SK-N-SH (cell line): Measurements from ENCODE around the gene EHD2. TPM values are rescaled to one million over a fixed set of nuclear protein-coding genes. Genes with fewer than 3 reads are reported as not detected.
"Not testable (repeated sequence)": the region's sequence is repeated elsewhere in the genome, so short reads cannot be mapped to it uniquely, and the experiment has no call there.

ENCODE experiments used
- CTCF ChIA-PET: fragments of 300-600, 350-600 bp; formaldehyde crosslinking; extraction: SDS; loops from one replicate; lab custom pipeline; 2021; lab: Yijun Ruan, JAX
- POLR2A ChIA-PET: fragments of 350-600 bp; sonication (Branson Sonifier 250); formaldehyde crosslinking; extraction: SDS; loops from one replicate; lab custom pipeline; 2020; ENCODE audit warnings: antibody characterized with exemption, inconsistent platforms; lab: Yijun Ruan, JAX
- DNase-seq: peaks from one replicate; pipeline ENCODE4 v3.0.0; 2012
- H2AFZ ChIP-seq: fragments of 200-600 bp; sonication (generic); 2 replicates; pipeline ENCODE4 v1.8.1; 2016; ENCODE audit warnings: antibody characterized with exemption, mild to moderate bottlenecking, low read depth
- H3F3A ChIP-seq: fragments of 200-600 bp; sonication (generic); replicated peaks from 2 replicates; pipeline ENCODE3; 2016; ENCODE audit warnings: antibody characterized with exemption, mild to moderate bottlenecking; ENCODE audit not compliant: insufficient read depth
- H3K27ac ChIP-seq, 2 experiments: fragments of 200-500 bp in 1 of 2; fragments of 200-600 bp in 1 of 2; sonication (Bioruptor generic) in 1 of 2; sonication (generic), shearing (Covaris generic) in 1 of 2; 2 replicates each; pipeline versions ENCODE4 v1.5.1 to v1.6.1; 2014 to 2016; ENCODE audit warnings: low read depth in 2 of 2, inconsistent platforms in 1 of 2, low read length in 1 of 2, mild to moderate bottlenecking in 1 of 2, mixed read lengths in 1 of 2
- H3K27me3 ChIP-seq: fragments of 200-600 bp; sonication (generic), shearing (Covaris generic); 2 replicates; pipeline ENCODE4 v1.6.1; 2016; ENCODE audit warnings: mixed run types; ENCODE audit not compliant: insufficient read depth
- H3K36me3 ChIP-seq, 2 experiments: fragments of 200-500 bp in 1 of 2; fragments of 200-600 bp in 1 of 2; sonication (Bioruptor generic) in 1 of 2; sonication (generic) in 1 of 2; replicated peaks in 1 of 2; 2 replicates each; pipeline versions ENCODE3 to v1.5.1; 2014 to 2016; ENCODE audit warnings: low read length in 1 of 2, mild to moderate bottlenecking in 1 of 2; ENCODE audit not compliant: insufficient read depth in 2 of 2, control insufficient read depth in 1 of 2
- H3K4me1 ChIP-seq, 2 experiments: fragments of 200-500 bp in 1 of 2; fragments of 200-600 bp in 1 of 2; sonication (Bioruptor generic) in 1 of 2; sonication (generic), shearing (Covaris generic) in 1 of 2; 2 replicates each; pipeline versions ENCODE4 v1.5.1 to v1.6.1; 2014 to 2016; ENCODE audit warnings: low read depth in 1 of 2, low read length in 1 of 2, mixed run types in 1 of 2; ENCODE audit not compliant: insufficient read depth in 2 of 2, control insufficient read depth in 1 of 2
- H3K4me2 ChIP-seq: fragments of 200-600 bp; sonication (generic), shearing (Covaris generic); 2 replicates; pipeline ENCODE4 v1.6.1; 2017; ENCODE audit warnings: mixed run types
- H3K4me3 ChIP-seq, 2 experiments: fragments of 200-500 bp in 1 of 2; fragments of 200-600 bp in 1 of 2; sonication (Bioruptor generic) in 1 of 2; sonication (generic), shearing (Covaris generic) in 1 of 2; 2 replicates each; pipeline versions ENCODE4 v1.5.1 to v1.8.1; 2014 to 2016; ENCODE audit warnings: low read depth in 2 of 2, inconsistent platforms in 1 of 2, low read length in 1 of 2, mild to moderate bottlenecking in 1 of 2, mixed read lengths in 1 of 2, moderate library complexity in 1 of 2
- H3K79me2 ChIP-seq: fragments of 200-600 bp; sonication (generic); 2 replicates; pipeline ENCODE4 v1.8.1; 2017; ENCODE audit warnings: mild to moderate bottlenecking; ENCODE audit not compliant: insufficient read depth
- H3K9ac ChIP-seq: fragments of 200-600 bp; sonication (generic); 2 replicates; pipeline ENCODE4 v1.6.1; 2017; ENCODE audit warnings: mixed run types
- H3K9me2 ChIP-seq: fragments of 200-600 bp; sonication (generic); 2 replicates; pipeline ENCODE4 v1.6.1; 2017; ENCODE audit warnings: mixed run types
- H3K9me3 ChIP-seq: fragments of 200-600 bp; sonication (generic); 2 replicates; pipeline ENCODE4 v1.6.1; 2017; ENCODE audit warnings: mixed run types, mild to moderate bottlenecking, moderate library complexity
- H4K20me1 ChIP-seq: fragments of 200-600 bp; sonication (generic); 2 replicates; pipeline ENCODE4 v1.6.1; 2017; ENCODE audit warnings: mild to moderate bottlenecking, mixed run types; ENCODE audit not compliant: insufficient read depth
- CTCF ChIP-seq: fragments of 200-600 bp; sonication (generic); IDR thresholded peaks from 2 replicates; pipeline ENCODE4 v1.6.1; 2017; ENCODE audit warnings: antibody characterized with exemption, mild to moderate bottlenecking, moderate library complexity
- FOXJ3 ChIP-seq: sonication (generic); formaldehyde crosslinking; IDR thresholded peaks from 2 replicates; pipeline ENCODE4 v1.5.1; 2020; ENCODE audit warnings: mild to moderate bottlenecking, missing genetic modification reagents
- FOXM1 ChIP-seq: IDR thresholded peaks from 2 replicates; pipeline ENCODE4 v1.4.0; 2012; ENCODE audit warnings: low read depth, mild to moderate bottlenecking
- JUND ChIP-seq: IDR thresholded peaks from 2 replicates; pipeline ENCODE4 v1.4.0; 2012
- MXI1 ChIP-seq: IDR thresholded peaks from 2 replicates; pipeline ENCODE4 v1.6.1; 2012; ENCODE audit warnings: mild to moderate bottlenecking, low read depth, low read length, improper control_type of control experiment
- REST ChIP-seq: IDR thresholded peaks from 2 replicates; pipeline ENCODE4 v1.6.1; 2012; ENCODE audit warnings: mild to moderate bottlenecking, low read depth, low read length, moderate library complexity
- SIN3A ChIP-seq: IDR thresholded peaks from 2 replicates; pipeline ENCODE4 v1.6.1; 2012; ENCODE audit warnings: low read depth, mild to moderate bottlenecking, low read length, moderate library complexity, borderline replicate concordance
- USF1 ChIP-seq: IDR thresholded peaks from 2 replicates; pipeline ENCODE4 v1.4.0; 2012; ENCODE audit warnings: low read depth, borderline replicate concordance
- USF2 ChIP-seq: fragments of 150-350 bp; IDR thresholded peaks from 2 replicates; pipeline ENCODE4 v1.6.1; 2017; ENCODE audit warnings: antibody characterized with exemption, low read length, low read depth, borderline replicate concordance
- WGBS: methylation state at CpG from one replicate; pipeline ENCODE4 v1.1.6; 2017; ENCODE audit warnings: low lambda C conversion rate; 5-methylcytosine and 5-hydroxymethylcytosine counted together
- polyA plus RNA-seq, 3 experiments: library from polyadenylated mRNA; depleted of rRNA; stranded (reverse); fragments of >200 nt; gene quantifications; 2 replicates each; pipeline ENCODE4 v1.2.3, GENCODE V29; 2012

EHD2 gene
- polyA plus RNA-seq, 1 of the 3 experiments (the other 2 are of a cell fraction): 55.5 TPM

- peaks cover 51% of the 10 kb centered on the region for H3F3A ChIP-seq
- H3K36me3 ChIP-seq: peaks cover 4 to 45% of the 10 kb centered on the region in 2 experiments
- H3K9ac ChIP-seq: no peak overlapping the region
- no peak overlapping the region for H2AFZ ChIP-seq
- no peaks in the 10 kb centered on the region for H3K9me3 ChIP-seq
- H3K4me1 ChIP-seq: peaks cover 12 to 18% of the 10 kb centered on the region in 2 experiments; a peak in 2 of 4 replicates
- H3K4me3 ChIP-seq: no peak overlapping the region
- no peak overlapping the region for H3K4me2 ChIP-seq
- H4K20me1 ChIP-seq: peaks cover 10% of the 10 kb centered on the region; the same call in 1 of the 2 replicates
- TF ChIP-seq FOXJ3 (CRISPR knock-in tag) (no peak), USF1 (no peak), MXI1 (no peak), USF2 (no peak), REST (no peak), JUND (no peak), CTCF (no peak), FOXM1 (no peak), SIN3A (no peak)
- DNase-seq: no peak
- no peaks in the 10 kb centered on the region for H3K9me2 ChIP-seq
- 93% methylated on average over 4 of the region's 4 CpGs for WGBS
- peak overlapping the region in 1 of 2 experiments; percentile 18; a peak in 1 of 4 replicates for H3K27ac ChIP-seq
- CTCF ChIA-PET: interaction anchor here (0.9 to 1.1 kb wide), 3 partner anchors 10 to 27 kb away, joined by 3 to 5 read pairs (median 3); partner anchors contain the start of gene EHD2
- no peaks in the 10 kb centered on the region for H3K27me3 ChIP-seq
- H3K79me2 ChIP-seq: peaks cover 76% of the 10 kb centered on the region
- POLR2A ChIA-PET: no interaction called here
Observed at GRCh38 chr19:47726467-47726866, 13.2 kb downstream of the EHD2 start.

GRCh38 chr19:47728295-47728694, 15.1 kb downstream of the EHD2 start:
- H3K4me2 ChIP-seq, H3K4me1 ChIP-seq, DNase-seq, H3K9me2 ChIP-seq, H3K9me3 ChIP-seq, POLR2A ChIA-PET, H3K4me3 ChIP-seq, CTCF ChIA-PET, H2AFZ ChIP-seq, H3K9ac ChIP-seq, H3K27me3 ChIP-seq: not testable (repeated sequence)
- H3F3A ChIP-seq: peaks cover 44% of the 10 kb centered on the region
- H3K79me2 ChIP-seq: peaks cover 75% of the 10 kb centered on the region
- WGBS: 92% methylated on average over 4 of the region's 4 CpGs
- H4K20me1 ChIP-seq: peaks cover 13% of the 10 kb centered on the region; the same call in 1 of the 2 replicates
- peak overlapping the region in 1 of 2 experiments; percentile 79; a peak in 2 of 4 replicates for H3K27ac ChIP-seq
- peaks cover 4 to 58% of the 10 kb centered on the region in 2 experiments for H3K36me3 ChIP-seq
